CD8-positive, alpha-beta memory T cell (primary cell): ENCODE measurements around the gene SOHLH1. TPM values are rescaled to one million over a fixed set of nuclear protein-coding genes. Genes with fewer than 3 reads are reported as not detected.

ENCODE experiments used
- CTCF ChIA-PET: fragments of 350-600 bp; sonication (Branson Sonifier 250); formaldehyde crosslinking; loops from one replicate; lab custom pipeline; 2021; ENCODE audit warnings: antibody characterized with exemption; lab: Charles Lee
- POLR2A ChIA-PET: fragments of 350-600 bp; sonication (Branson Sonifier 250); formaldehyde crosslinking; loops from one replicate; lab custom pipeline; 2021; ENCODE audit warnings: antibody characterized with exemption; lab: Charles Lee
- DNase-seq, 5 donors: peaks; one replicate each; pipeline versions ENCODE4 v3.0.0 to v3.0.0-alpha.2; 2020 to 2022; ENCODE audit warnings: mixed read lengths in 1 of 5
- H3K27ac ChIP-seq: one replicate; pipeline ENCODE4 v1.7.0; 2013; ENCODE audit warnings: low read depth, mild to moderate bottlenecking, low read length, moderate library complexity
- H3K27me3 ChIP-seq: 2 replicates; pipeline ENCODE4 v1.7.0; 2013; ENCODE audit warnings: low read length, mild to moderate bottlenecking; ENCODE audit not compliant: insufficient read depth, poor library complexity, severe bottlenecking
- H3K36me3 ChIP-seq: 2 replicates; pipeline ENCODE4 v1.7.0; 2013; ENCODE audit warnings: mild to moderate bottlenecking, low read length, moderate library complexity; ENCODE audit not compliant: insufficient read depth
- H3K4me1 ChIP-seq: 2 replicates; pipeline ENCODE4 v1.7.0; 2013; ENCODE audit warnings: mild to moderate bottlenecking, low read length, moderate library complexity; ENCODE audit not compliant: insufficient read depth
- H3K4me3 ChIP-seq: 2 replicates; pipeline ENCODE4 v1.7.0; 2013; ENCODE audit warnings: mild to moderate bottlenecking, low read length
- H3K9me3 ChIP-seq: 2 replicates; pipeline ENCODE4 v1.7.0; 2013; ENCODE audit warnings: mild to moderate bottlenecking, low read length
- H3K27ac Mint-ChIP-seq, 8 donors: one replicate each; pipeline ENCODE4 v1.8.0; 2020 to 2021; ENCODE audit warnings: mixed read lengths in 8 of 8, mild to moderate bottlenecking in 6 of 8, inconsistent platforms in 3 of 8, moderate library complexity in 3 of 8
- H3K27me3 Mint-ChIP-seq, 2 donors: one replicate each; pipeline ENCODE4 v1.8.0; 2020 to 2021; ENCODE audit warnings: mixed read lengths in 2 of 2, mild to moderate bottlenecking in 1 of 2, moderate library complexity in 1 of 2
- H3K36me3 Mint-ChIP-seq, 3 donors: one replicate each; pipeline ENCODE4 v1.8.0; 2020 to 2021; ENCODE audit warnings: mixed read lengths in 3 of 3, inconsistent platforms in 1 of 3, mild to moderate bottlenecking in 1 of 3
- H3K4me1 Mint-ChIP-seq, 3 donors: one replicate each; pipeline ENCODE4 v1.8.0; 2020 to 2021; ENCODE audit warnings: mixed read lengths in 3 of 3, inconsistent platforms in 1 of 3, mild to moderate bottlenecking in 1 of 3
- H3K4me3 Mint-ChIP-seq, 7 donors: one replicate each; pipeline ENCODE4 v1.8.0; 2020 to 2021; ENCODE audit warnings: mixed read lengths in 7 of 7, mild to moderate bottlenecking in 6 of 7, moderate library complexity in 4 of 7, inconsistent platforms in 2 of 7
- H3K9me3 Mint-ChIP-seq, 5 donors: one replicate each; pipeline ENCODE4 v1.8.0; 2020 to 2022; ENCODE audit warnings: mixed read lengths in 5 of 5, mild to moderate bottlenecking in 3 of 5, moderate library complexity in 2 of 5, inconsistent platforms in 1 of 5
- polyA plus RNA-seq: library from polyadenylated mRNA; unstranded; fragments of 300-500 nt; fragmentation: Illumina TruSeq; gene quantifications from one replicate; pipeline ENCODE4 v1.2.3, GENCODE V29; 2021
- total RNA-seq, 2 experiments: library from RNA; stranded (reverse); gene quantifications; one replicate each; pipeline ENCODE4 v1.2.3, GENCODE V29; 2021

The SOHLH1 gene
- not detected for total RNA-seq
- polyA plus RNA-seq: not detected

GRCh38 chr9:135699440-135699839 is at the start of gene SOHLH1:
Gene SOHLH1 (minus strand): TSS chr9:135699481. CDS start chr9:135699467, 14 bp downstream.
- H3K27ac ChIP-seq: no peak within 1 kb of the TSS
- CTCF ChIA-PET: no interaction called here
- no peak within 1 kb of the TSS for H3K27ac Mint-ChIP-seq
- H3K36me3 Mint-ChIP-seq: no peaks in the 10 kb centered on the region
- DNase-seq: no peak
- peaks cover 10% of the 10 kb centered on the region for H3K27me3 ChIP-seq
- H3K4me1 Mint-ChIP-seq: no peaks in the 10 kb centered on the region
- no peaks in the 10 kb centered on the region for H3K9me3 Mint-ChIP-seq
- H3K4me1 ChIP-seq: no peaks in the 10 kb centered on the region
- H3K9me3 ChIP-seq: no peaks in the 10 kb centered on the region
- H3K4me3 ChIP-seq: no peak within 1 kb of the TSS
- POLR2A ChIA-PET: no interaction called here
- H3K36me3 ChIP-seq: no peaks in the 10 kb centered on the region
- no peak within 1 kb of the TSS for H3K4me3 Mint-ChIP-seq
- H3K27me3 Mint-ChIP-seq: peaks cover 6% of the 10 kb centered on the region in 2 donors

GRCh38 chr9:135748676-135749075 is 49.4 kb upstream of the SOHLH1 start:
- no peaks in the 10 kb centered on the region for H3K4me1 ChIP-seq
- no peak for DNase-seq
- Mint-ChIP-seq H3K27ac (no peak overlapping the region), H3K4me1 (no peaks in the 10 kb centered on the region), H3K9me3 (peaks cover 0 to 2% (median 0%) of the 10 kb centered on the region in 5 donors), H3K27me3 (peaks cover 0 to 5% of the 10 kb centered on the region in 2 donors), H3K36me3 (no peaks in the 10 kb centered on the region), H3K4me3 (no peak overlapping the region)
- H3K27me3 ChIP-seq: no peaks in the 10 kb centered on the region
- H3K27ac ChIP-seq: no peak overlapping the region
- no peak overlapping the region for H3K4me3 ChIP-seq
- ChIA-PET POLR2A (no interaction called here), CTCF (no interaction called here)
- no peaks in the 10 kb centered on the region for H3K36me3 ChIP-seq
- H3K9me3 ChIP-seq: no peaks in the 10 kb centered on the region

GRCh38 chr9:135747311-135747710 is 48.0 kb upstream of the SOHLH1 start:
- no peaks in the 10 kb centered on the region for H3K36me3 ChIP-seq
- no peaks in the 10 kb centered on the region for H3K9me3 ChIP-seq
- Mint-ChIP-seq H3K4me1 (no peaks in the 10 kb centered on the region), H3K9me3 (no peaks in the 10 kb centered on the region), H3K36me3 (no peaks in the 10 kb centered on the region), H3K27me3 (peaks cover 0 to 9% of the 10 kb centered on the region in 2 donors), H3K27ac (no peak overlapping the region), H3K4me3 (no peak overlapping the region)
- no peak for DNase-seq
- no peaks in the 10 kb centered on the region for H3K27me3 ChIP-seq
- no peaks in the 10 kb centered on the region for H3K4me1 ChIP-seq
- ChIA-PET CTCF (no interaction called here), POLR2A (no interaction called here)
- no peak overlapping the region for H3K4me3 ChIP-seq
- no peak overlapping the region for H3K27ac ChIP-seq

- no peak overlapping the region for H3K4me3 ChIP-seq
- H3K36me3 Mint-ChIP-seq: no peaks in the 10 kb centered on the region
- ChIA-PET CTCF (no interaction called here), POLR2A (no interaction called here)
- no peaks in the 10 kb centered on the region for H3K9me3 ChIP-seq
- peak overlapping the region in 1 of 8 donors; percentile 77 for H3K27ac Mint-ChIP-seq
- H3K27me3 Mint-ChIP-seq: peaks cover 1 to 9% of the 10 kb centered on the region in 2 donors
- no peak overlapping the region for H3K27ac ChIP-seq
- no peak for DNase-seq
- no peak overlapping the region for H3K4me3 Mint-ChIP-seq
- no peaks in the 10 kb centered on the region for H3K9me3 Mint-ChIP-seq
- H3K4me1 Mint-ChIP-seq: no peaks in the 10 kb centered on the region
- no peaks in the 10 kb centered on the region for H3K27me3 ChIP-seq
- H3K4me1 ChIP-seq: no peaks in the 10 kb centered on the region
- no peaks in the 10 kb centered on the region for H3K36me3 ChIP-seq
These were observed 47.3 kb upstream of the SOHLH1 start for GRCh38 chr9:135746565-135746964.

GRCh38 chr9:135745686-135746324 is 46.5 kb upstream of the SOHLH1 start:
- POLR2A ChIA-PET: no interaction called here
- CTCF ChIA-PET: no interaction called here
- no peak overlapping the region for H3K27ac Mint-ChIP-seq
- no peak overlapping the region for H3K4me3 Mint-ChIP-seq
- Histone ChIP-seq H3K9me3 (no peaks in the 10 kb centered on the region), H3K27ac (no peak overlapping the region), H3K4me1 (no peaks in the 10 kb centered on the region), H3K27me3 (no peaks in the 10 kb centered on the region), H3K4me3 (no peak overlapping the region), H3K36me3 (no peaks in the 10 kb centered on the region)
- no peaks in the 10 kb centered on the region for H3K9me3 Mint-ChIP-seq
- H3K4me1 Mint-ChIP-seq: no peaks in the 10 kb centered on the region
- DNase-seq: no peak
- peaks cover 4 to 9% of the 10 kb centered on the region in 2 donors for H3K27me3 Mint-ChIP-seq
- H3K36me3 Mint-ChIP-seq: no peaks in the 10 kb centered on the region

- POLR2A ChIA-PET: no interaction called here
- no peaks in the 10 kb centered on the region for H3K4me1 ChIP-seq
- no peaks in the 10 kb centered on the region for H3K27me3 ChIP-seq
- no peaks in the 10 kb centered on the region for H3K36me3 ChIP-seq
- H3K4me3 ChIP-seq: no peak overlapping the region
- CTCF ChIA-PET: no interaction called here
- H3K27ac ChIP-seq: no peak overlapping the region
- H3K4me3 Mint-ChIP-seq: no peak overlapping the region
- H3K27ac Mint-ChIP-seq: no peak overlapping the region
- no peaks in the 10 kb centered on the region for H3K9me3 Mint-ChIP-seq
- no peaks in the 10 kb centered on the region for H3K36me3 Mint-ChIP-seq
- peaks cover 4 to 9% of the 10 kb centered on the region in 2 donors for H3K27me3 Mint-ChIP-seq
- no peaks in the 10 kb centered on the region for H3K9me3 ChIP-seq
- H3K4me1 Mint-ChIP-seq: no peaks in the 10 kb centered on the region
- no peak for DNase-seq
These were observed 45.9 kb upstream of the SOHLH1 start for GRCh38 chr9:135745189-135745588.

GRCh38 chr9:135744333-135745070 is 45.2 kb upstream of the SOHLH1 start:
- H3K4me1 ChIP-seq: no peaks in the 10 kb centered on the region
- Mint-ChIP-seq H3K4me3 (no peak overlapping the region), H3K4me1 (no peaks in the 10 kb centered on the region), H3K9me3 (no peaks in the 10 kb centered on the region), H3K27ac (no peak overlapping the region), H3K27me3 (peaks cover 8 to 15% of the 10 kb centered on the region in 2 donors), H3K36me3 (no peaks in the 10 kb centered on the region)
- no peak for DNase-seq
- H3K27me3 ChIP-seq: no peaks in the 10 kb centered on the region
- no peaks in the 10 kb centered on the region for H3K9me3 ChIP-seq
- POLR2A ChIA-PET: no interaction called here
- no peaks in the 10 kb centered on the region for H3K36me3 ChIP-seq
- H3K27ac ChIP-seq: no peak overlapping the region
- CTCF ChIA-PET: no interaction called here
- no peak overlapping the region for H3K4me3 ChIP-seq

- H3K4me1 ChIP-seq: no peaks in the 10 kb centered on the region
- DNase-seq: no peak
- ChIA-PET POLR2A (no interaction called here), CTCF (no interaction called here)
- H3K27ac ChIP-seq: no peak overlapping the region
- H3K27ac Mint-ChIP-seq: no peak overlapping the region
- H3K36me3 Mint-ChIP-seq: no peaks in the 10 kb centered on the region
- H3K9me3 Mint-ChIP-seq: no peaks in the 10 kb centered on the region
- H3K36me3 ChIP-seq: no peaks in the 10 kb centered on the region
- H3K4me1 Mint-ChIP-seq: no peaks in the 10 kb centered on the region
- no peak overlapping the region for H3K4me3 Mint-ChIP-seq
- peaks cover 10 to 18% of the 10 kb centered on the region in 2 donors for H3K27me3 Mint-ChIP-seq
- H3K4me3 ChIP-seq: no peak overlapping the region
- H3K9me3 ChIP-seq: no peaks in the 10 kb centered on the region
- H3K27me3 ChIP-seq: no peaks in the 10 kb centered on the region
These were observed 44.5 kb upstream of the SOHLH1 start for GRCh38 chr9:135743546-135744332.
